DOHH2 (cell line): Measurements from ENCODE around the gene KIF26B.

Source experiments
- H3F3A ChIP-seq: fragments of 200-600 bp; sonication (generic), shearing (Covaris generic); 2 replicates; pipeline ENCODE4 v1.6.0; 2016; ENCODE audit warnings: antibody characterized with exemption, mild to moderate bottlenecking; ENCODE audit not compliant: control insufficient read depth, insufficient read depth
- H3K27ac ChIP-seq: fragments of 200-600 bp; sonication (generic); 2 replicates; pipeline ENCODE4 v1.5.1; 2014; ENCODE audit warnings: low read depth, mild to moderate bottlenecking, low read length, moderate library complexity
- H3K27me3 ChIP-seq: fragments of 200-600 bp; sonication (generic); 2 replicates; pipeline ENCODE4 v1.6.1; 2014; ENCODE audit warnings: mild to moderate bottlenecking, low read length, mixed read lengths; ENCODE audit not compliant: control insufficient read depth
- H3K36me3 ChIP-seq: fragments of 200-600 bp; sonication (generic); 2 replicates; pipeline ENCODE4 v1.6.1; 2014; ENCODE audit warnings: mild to moderate bottlenecking, low read length, moderate library complexity, mixed read lengths; ENCODE audit not compliant: control insufficient read depth
- H3K4me1 ChIP-seq: fragments of 200-600 bp; sonication (generic); 2 replicates; pipeline ENCODE4 v1.6.1; 2014; ENCODE audit warnings: mild to moderate bottlenecking, low read length, mixed read lengths; ENCODE audit not compliant: control insufficient read depth
- H3K4me2 ChIP-seq: fragments of 200-600 bp; sonication (generic); 2 replicates; pipeline ENCODE4 v1.6.0; 2014; ENCODE audit warnings: mild to moderate bottlenecking, low read length, moderate library complexity
- H3K4me3 ChIP-seq: fragments of 200-600 bp; sonication (generic); 2 replicates; pipeline ENCODE4 v1.5.1; 2014; ENCODE audit warnings: mild to moderate bottlenecking, low read length, mixed read lengths
- H3K79me2 ChIP-seq: fragments of 200-600 bp; sonication (generic); 2 replicates; pipeline ENCODE4 v1.6.1; 2014; ENCODE audit warnings: mild to moderate bottlenecking, low read length, mixed read lengths; ENCODE audit not compliant: control insufficient read depth
- H3K9me2 ChIP-seq: fragments of 200-600 bp; sonication (generic); replicated peaks from 2 replicates; pipeline ENCODE4 v1.6.1; 2014; ENCODE audit warnings: mild to moderate bottlenecking, low read length, mixed read lengths; ENCODE audit not compliant: control insufficient read depth
- H3K9me3 ChIP-seq: fragments of 200-600 bp; sonication (generic); 2 replicates; pipeline ENCODE4 v1.6.1; 2014; ENCODE audit warnings: antibody characterized with exemption, low read length, mixed read lengths; ENCODE audit not compliant: control insufficient read depth, insufficient read depth
- H4K20me1 ChIP-seq: fragments of 200-600 bp; sonication (generic); 2 replicates; pipeline ENCODE4 v1.6.0; 2014; ENCODE audit warnings: low read depth, mild to moderate bottlenecking, antibody characterized with exemption, low read length, moderate library complexity; ENCODE audit not compliant: control insufficient read depth, insufficient read depth
- CTCF ChIP-seq: fragments of 200-600 bp; sonication (generic); IDR thresholded peaks from one replicate; pipeline ENCODE4 v1.5.1; 2014; ENCODE audit warnings: antibody characterized with exemption, mild to moderate bottlenecking, low read depth, low read length; ENCODE audit not compliant: poor library complexity, severe bottlenecking
- EZH2phosphoT487 ChIP-seq: fragments of 200-600 bp; sonication (generic); IDR thresholded peaks from 2 replicates; pipeline ENCODE4 v1.6.1; 2017; ENCODE audit warnings: borderline replicate concordance, mild to moderate bottlenecking, antibody characterized with exemption, low read length, moderate library complexity, mixed read lengths

KIF26B gene

DNA sequence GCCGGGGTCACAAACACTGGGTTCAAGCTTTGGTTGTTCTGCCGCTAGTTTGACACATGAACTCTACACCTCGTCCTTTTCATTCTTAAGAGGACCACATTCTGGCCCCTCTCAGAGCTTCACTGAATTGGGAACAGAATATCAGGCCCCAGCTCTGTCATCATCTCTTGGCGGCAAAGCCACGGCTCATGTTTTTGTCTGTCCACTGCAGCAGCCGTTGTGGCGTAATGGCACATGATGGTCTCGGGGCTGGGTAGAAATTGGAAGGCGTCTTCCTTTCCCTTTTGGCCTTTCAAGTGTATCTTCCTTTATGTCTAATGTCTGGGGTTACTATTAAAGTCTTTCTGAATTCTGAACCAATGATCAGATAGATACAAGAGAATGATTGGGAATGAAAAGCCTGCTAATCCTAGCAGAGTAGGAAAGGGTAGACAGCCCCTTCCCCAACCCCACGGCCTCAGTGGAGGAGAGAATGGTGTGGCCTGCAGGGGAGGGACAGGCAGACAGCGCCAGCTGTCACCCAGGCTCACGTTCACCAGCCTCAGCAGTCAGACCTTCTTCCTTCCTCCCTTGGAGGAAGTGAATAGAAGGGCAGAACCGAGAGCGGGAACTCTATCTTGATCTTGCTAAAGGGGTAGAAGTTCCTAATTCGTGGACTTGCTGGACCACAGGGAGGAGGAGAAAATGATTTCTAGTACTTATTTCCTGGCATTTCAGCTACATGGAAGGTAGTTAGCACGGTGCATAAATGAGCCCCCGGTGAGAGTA lies 498.1 kb downstream of the KIF26B start:
- H3K36me3 ChIP-seq: no peaks in the 10 kb centered on the region
- no peaks in the 10 kb centered on the region for H3K4me1 ChIP-seq
- no peak overlapping the region for H3K27ac ChIP-seq
- H3K4me2 ChIP-seq: no peak overlapping the region
- peaks cover 18% of the 10 kb centered on the region for H3K27me3 ChIP-seq
- H3F3A ChIP-seq: no peaks in the 10 kb centered on the region
- H3K9me3 ChIP-seq: no peaks in the 10 kb centered on the region
- H3K9me2 ChIP-seq: no peaks in the 10 kb centered on the region
- no peaks in the 10 kb centered on the region for H4K20me1 ChIP-seq
- H3K4me3 ChIP-seq: no peak overlapping the region
- TF ChIP-seq CTCF (no peak), EZH2phosphoT487 (no peak)
- H3K79me2 ChIP-seq: no peaks in the 10 kb centered on the region

GRCh38 chr1:245654460-245655050 lies 499.8 kb downstream of the KIF26B start:
- no peaks in the 10 kb centered on the region for H3K4me1 ChIP-seq
- H3K9me2 ChIP-seq: no peaks in the 10 kb centered on the region
- no peaks in the 10 kb centered on the region for H3K9me3 ChIP-seq
- no peak overlapping the region for H3K27ac ChIP-seq
- H4K20me1 ChIP-seq: no peaks in the 10 kb centered on the region
- no peaks in the 10 kb centered on the region for H3K79me2 ChIP-seq
- H3K27me3 ChIP-seq: peaks cover 13% of the 10 kb centered on the region; the same call in 1 of the 2 replicates
- no peaks in the 10 kb centered on the region for H3K36me3 ChIP-seq
- H3K4me2 ChIP-seq: no peak overlapping the region
- H3K4me3 ChIP-seq: no peak overlapping the region
- H3F3A ChIP-seq: no peaks in the 10 kb centered on the region
- TF ChIP-seq CTCF: no peak
- TF ChIP-seq EZH2phosphoT487: no peak

GRCh38 chr1:245656189-245656717 lies 501.5 kb downstream of the KIF26B start:
- no peak overlapping the region for H3K4me2 ChIP-seq
- H3K36me3 ChIP-seq: no peaks in the 10 kb centered on the region

More at GRCh38 chr1:245656189-245656717, 501.5 kb downstream of the KIF26B start:
- no peaks in the 10 kb centered on the region for H4K20me1 ChIP-seq
- H3K4me1 ChIP-seq: no peaks in the 10 kb centered on the region
- no peaks in the 10 kb centered on the region for H3K9me2 ChIP-seq
- H3K79me2 ChIP-seq: no peaks in the 10 kb centered on the region
- TF ChIP-seq CTCF (no peak), EZH2phosphoT487 (no peak)
- peaks cover 4% of the 10 kb centered on the region; the same call in 1 of the 2 replicates for H3K27me3 ChIP-seq
- no peaks in the 10 kb centered on the region for H3F3A ChIP-seq
- H3K4me3 ChIP-seq: no peak overlapping the region
- H3K27ac ChIP-seq: no peak overlapping the region
- H3K9me3 ChIP-seq: no peaks in the 10 kb centered on the region
